Occipital lobe (tissue), 2 donors: ENCODE measurements around the gene SEMA4D. TPM values are rescaled to one million over a fixed set of nuclear protein-coding genes. Genes with fewer than 3 reads are reported as not detected.

Source experiments
- DNase-seq: peaks from one replicate; lab custom pipeline; 2025; lab: John Stamatoyannopoulos, UW
- total RNA-seq: library from RNA; depleted of rRNA; stranded (reverse); fragments of >200 nt; gene quantifications from one replicate; pipeline ENCODE4 v1.2.3, GENCODE V29; 2014

SEMA4D gene
- total RNA-seq, 1 donor from 2014 or later: 12.0 TPM

- DNase-seq: no peak
These were observed 65.8 kb downstream of the SEMA4D start for GRCh38 chr9:89431930-89432725.

- no peak for DNase-seq
These were observed 66.9 kb downstream of the SEMA4D start for GRCh38 chr9:89430995-89431394.

- DNase-seq: no peak
These were observed 68.7 kb downstream of the SEMA4D start for GRCh38 chr9:89428901-89429890.

- DNase-seq: no peak
These were observed 69.6 kb downstream of the SEMA4D start for GRCh38 chr9:89428222-89428761.

- DNase-seq: no peak
These were observed 70.2 kb downstream of the SEMA4D start for GRCh38 chr9:89427621-89428221.

- DNase-seq: no peak
These were observed 71.4 kb downstream of the SEMA4D start for GRCh38 chr9:89426384-89426961.

GRCh38 chr9:89425921-89426383 is 72.0 kb downstream of the SEMA4D start:
- peak; percentile 41 for DNase-seq

GRCh38 chr9:89425024-89425805 is 72.7 kb downstream of the SEMA4D start:
- DNase-seq: no peak

- DNase-seq: no peak
These were observed 75.5 kb downstream of the SEMA4D start for GRCh38 chr9:89422151-89422975.

- no peak for DNase-seq
These were observed 76.3 kb downstream of the SEMA4D start for GRCh38 chr9:89421595-89421994.

- no peak for DNase-seq
These were observed 77.3 kb downstream of the SEMA4D start for GRCh38 chr9:89420397-89421178.

- DNase-seq: no peak
These were observed 77.9 kb downstream of the SEMA4D start for GRCh38 chr9:89419978-89420394.

- DNase-seq: no peak
These were observed 78.9 kb downstream of the SEMA4D start for GRCh38 chr9:89418882-89419640.

- DNase-seq: no peak
These were observed 79.5 kb downstream of the SEMA4D start for GRCh38 chr9:89418474-89418845.

GRCh38 chr9:89417832-89418473 is 80.0 kb downstream of the SEMA4D start:
- no peak for DNase-seq

- no peak for DNase-seq
These were observed 83.1 kb downstream of the SEMA4D start for GRCh38 chr9:89414670-89415324.
